AML-193 (cell line): ENCODE data around the gene TMEM191B.
"Not testable (repeated sequence)": the region's sequence is repeated elsewhere in the genome, so short reads cannot be mapped to it uniquely, and the experiment has no call there.

ENCODE experiments used
- DNase-seq, 2 experiments: peaks; one replicate each; lab custom pipeline; 2025; lab: John Stamatoyannopoulos, UW

Gene TMEM191B

DNA sequence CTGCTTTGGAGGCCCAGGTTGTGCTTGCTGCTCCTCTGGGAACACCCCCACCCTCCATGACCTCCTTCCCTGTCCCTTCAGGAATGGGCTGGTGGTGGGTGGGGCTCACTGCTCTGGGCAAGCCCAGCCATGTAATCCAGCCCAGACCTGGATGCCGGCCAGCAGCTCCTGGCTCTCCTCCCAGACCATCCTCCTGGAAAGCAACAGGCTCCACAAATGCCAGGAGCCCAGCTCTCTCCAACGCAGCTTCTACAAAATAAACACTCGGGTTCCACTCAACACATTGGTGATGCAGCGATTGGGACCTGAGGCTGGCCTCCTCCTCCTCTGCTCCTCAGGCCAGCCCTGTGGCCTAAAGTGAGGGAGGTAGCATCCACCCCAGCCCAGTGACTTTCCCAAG lies 30.9 kb downstream of the TMEM191B start:
- DNase-seq = not testable (repeated sequence)

GRCh38 chr22:18558939-18559338 lies 31.3 kb downstream of the TMEM191B start:
- DNase-seq = not testable (repeated sequence)

- not testable (repeated sequence) for DNase-seq
Measured at GRCh38 chr22:18560099-18560974, 32.7 kb downstream of the TMEM191B start.

- not testable (repeated sequence) for DNase-seq
Measured at GRCh38 chr22:18570509-18571246, 43.1 kb downstream of the TMEM191B start.

- DNase-seq = not testable (repeated sequence)
Measured at GRCh38 chr22:18573483-18574164, 46.0 kb downstream of the TMEM191B start.

GRCh38 chr22:18574555-18574954 lies 47.0 kb downstream of the TMEM191B start:
- not testable (repeated sequence) for DNase-seq

DNA sequence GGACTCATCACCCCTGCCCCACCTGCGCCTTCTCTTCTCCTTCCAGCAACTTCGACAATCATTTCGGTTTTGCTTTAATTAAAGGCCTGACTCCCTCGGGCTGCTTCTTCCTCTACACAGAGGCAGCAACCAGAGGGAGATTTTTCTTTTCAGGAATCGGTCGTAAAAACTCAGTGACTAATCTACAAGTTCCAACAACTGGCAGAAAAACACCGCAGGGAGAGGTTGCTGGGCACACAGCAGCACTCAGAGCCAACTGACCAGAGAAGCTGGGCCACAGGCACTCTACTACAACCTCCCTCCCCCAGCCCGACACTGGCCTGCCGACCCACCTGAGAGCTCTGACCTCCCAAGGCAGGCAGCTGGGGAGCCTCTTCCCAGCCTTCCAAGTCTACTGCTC lies 48.1 kb downstream of the TMEM191B start:
- DNase-seq = not testable (repeated sequence)

- not testable (repeated sequence) for DNase-seq
Measured at GRCh38 chr22:18577090-18577818, 49.7 kb downstream of the TMEM191B start.

GRCh38 chr22:18577847-18578246 lies 50.2 kb downstream of the TMEM191B start:
- DNase-seq = not testable (repeated sequence)
